GM12878 (cell line): ENCODE measurements around the gene TOX2. TPM values are rescaled to one million over a fixed set of nuclear protein-coding genes. Genes with fewer than 3 reads are reported as not detected.

ENCODE experiments used
- ATAC-seq: fragments of 200-7000 bp; cut with Tn5 transposase; 3 replicates; pipeline ENCODE4 v1.9.1; 2020; ENCODE audit warnings: mild to moderate bottlenecking, moderate library complexity
- BruUV-seq: library from RNA; stranded (reverse); fragments of 400-500 nt; replicated peaks from 2 replicates; lab custom pipeline; 2021; lab: Mats Ljungman, UMichigan
- CTCF ChIA-PET: fragments of 300-600 bp; sonication (Branson Sonifier 250); formaldehyde crosslinking; extraction: SDS; loops from one replicate; lab custom pipeline; 2021; ENCODE audit warnings: inconsistent platforms; lab: Yijun Ruan, JAX
- POLR2A ChIA-PET: fragments of 350-600 bp; formaldehyde crosslinking; extraction: SDS; loops from one replicate; lab custom pipeline; 2021; ENCODE audit warnings: inconsistent platforms; lab: Charles Lee
- RAD21 ChIA-PET: fragments of 300-600 bp; sonication (Branson Sonifier 250); formaldehyde crosslinking; loops from one replicate; lab custom pipeline; 2023; ENCODE audit warnings: antibody characterized with exemption; ENCODE audit not compliant: unreplicated experiment; lab: Charles Lee
- SMC1A ChIA-PET: fragments of 300-600 bp; sonication (Branson Sonifier 250); formaldehyde crosslinking; loops from one replicate; lab custom pipeline; 2023; ENCODE audit not compliant: unreplicated experiment, uncharacterized antibody; lab: Charles Lee
- DNase-seq: peaks from one replicate; pipeline ENCODE4 v3.0.0-alpha.2; 2011; ENCODE audit warnings: low read depth, low spot score
- FAIRE-seq: peaks from 3 replicates; lab custom pipeline; 2011; peaks lifted over from hg19 to GRCh38; lab: Jason Lieb, UNC
- H2AFZ ChIP-seq: 2 replicates; pipeline ENCODE4 v1.6.0; 2011; ENCODE audit warnings: low read depth, low read length, control low read depth; ENCODE audit not compliant: control insufficient read depth
- H3K27ac ChIP-seq: 2 replicates; pipeline ENCODE4 v1.5.1; 2011; ENCODE audit warnings: control low read depth; ENCODE audit not compliant: control insufficient read depth, insufficient read depth
- H3K27me3 ChIP-seq, 2 experiments: replicated peaks in 1 of 2; 2 replicates each; pipeline versions ENCODE4 v1.6.0 to v1.6.1; 2011; ENCODE audit warnings: low read length in 1 of 2; ENCODE audit not compliant: control insufficient read depth in 2 of 2, insufficient read depth in 2 of 2
- H3K36me3 ChIP-seq, 2 experiments: 2 replicates each; pipeline ENCODE4 v1.5.1; 2011; ENCODE audit warnings: low read length in 1 of 2; ENCODE audit not compliant: control insufficient read depth in 2 of 2, insufficient read depth in 2 of 2
- H3K4me1 ChIP-seq: 2 replicates; pipeline ENCODE4 v1.6.1; 2011; ENCODE audit warnings: mild to moderate bottlenecking, low read length, moderate library complexity, mixed read lengths; ENCODE audit not compliant: control insufficient read depth, insufficient read depth
- H3K4me2 ChIP-seq: 2 replicates; pipeline ENCODE4 v1.6.0; 2011; ENCODE audit warnings: control low read depth; ENCODE audit not compliant: control insufficient read depth, insufficient read depth
- H3K4me3 ChIP-seq: fragments of 200-600 bp; sonication (generic); 2 replicates; pipeline ENCODE4 v1.5.1; 2016
- H3K79me2 ChIP-seq: 2 replicates; pipeline ENCODE4 v1.6.0; 2011; ENCODE audit warnings: low read length; ENCODE audit not compliant: control insufficient read depth, insufficient read depth
- H3K9ac ChIP-seq: 2 replicates; pipeline ENCODE4 v1.8.0; 2011; ENCODE audit warnings: low read length, control low read depth, mixed read lengths; ENCODE audit not compliant: control insufficient read depth, insufficient read depth
- H3K9me3 ChIP-seq: replicated peaks from 3 replicates; pipeline ENCODE4 v1.5.1; 2011; ENCODE audit warnings: mild to moderate bottlenecking, low read length; ENCODE audit not compliant: control insufficient read depth, insufficient read depth
- H4K20me1 ChIP-seq: 2 replicates; pipeline ENCODE4 v1.6.0; 2011; ENCODE audit not compliant: control insufficient read depth, insufficient read depth
- EZH2 ChIP-seq: IDR thresholded peaks from 2 replicates; pipeline ENCODE4 v1.6.1; 2012; ENCODE audit warnings: low read depth, mild to moderate bottlenecking, control low read depth, inconsistent platforms, low read length, borderline replicate concordance; ENCODE audit not compliant: control insufficient read depth
- FOXK2 ChIP-seq: fragments of 450-650 bp; IDR thresholded peaks from 2 replicates; pipeline ENCODE4 v1.6.1; 2017; ENCODE audit warnings: mild to moderate bottlenecking, moderate library complexity
- IKZF2 ChIP-seq, 2 experiments: fragments of 450-650 bp; IDR thresholded peaks; 2 replicates each; pipeline ENCODE4 v1.6.1; 2017; ENCODE audit warnings: mild to moderate bottlenecking in 2 of 2, moderate library complexity in 2 of 2
- JUNB ChIP-seq: IDR thresholded peaks from 2 replicates; pipeline ENCODE4 v1.6.1; 2016; ENCODE audit warnings: antibody characterized with exemption, mild to moderate bottlenecking
- NR2F1 ChIP-seq: fragments of 450-650 bp; conservative IDR thresholded peaks from 2 replicates; pipeline ENCODE4 v1.6.1; 2017; ENCODE audit warnings: mild to moderate bottlenecking
- REST ChIP-seq: IDR thresholded peaks from 2 replicates; pipeline ENCODE4 v1.6.1; 2012; ENCODE audit warnings: mild to moderate bottlenecking, low read depth, low read length
- SP1 ChIP-seq: IDR thresholded peaks from one replicate; pipeline ENCODE4 v1.6.1; 2011; ENCODE audit warnings: low read depth, low read length
- STAT1 ChIP-seq: fragments of 450-650 bp; conservative IDR thresholded peaks from 2 replicates; pipeline ENCODE4 v1.6.1; 2014; ENCODE audit warnings: antibody characterized with exemption, mild to moderate bottlenecking
- ZBTB40 ChIP-seq: fragments of 450-650 bp; IDR thresholded peaks from 2 replicates; pipeline ENCODE4 v1.6.1; 2016; ENCODE audit warnings: mild to moderate bottlenecking, moderate library complexity, borderline replicate concordance
- ZNF217 ChIP-seq: fragments of 450-650 bp; IDR thresholded peaks from 2 replicates; pipeline ENCODE4 v1.6.1; 2017; ENCODE audit warnings: antibody characterized with exemption, mild to moderate bottlenecking
- WGBS: methylation state at CpG from one replicate; pipeline ENCODE4 v1.1.6; 2016; ENCODE audit warnings: low lambda C conversion rate; ENCODE audit not compliant: insufficient replicate concordance, insufficient coverage; ENCODE audit errors: missing lambda C conversion rate; 5-methylcytosine and 5-hydroxymethylcytosine counted together
- in situ Hi-C: fragments of 300-500 bp; cut with MboI; formaldehyde crosslinking; loops from 9 replicates; pipeline ENCODE4 v1.14.3; 2018; ENCODE audit warnings: mixed read lengths
- intact Hi-C: fragments of 100-400 bp; cut with micrococcal nuclease; formaldehyde crosslinking; loops from one replicate; pipeline ENCODE4 v1.14.2; 2022; ENCODE audit not compliant: unreplicated experiment
- polyA plus RNA-seq, 11 experiments: library from polyadenylated mRNA; depleted of rRNA in 4 of 11; unstranded in 6 of 11; stranded (reverse) in 5 of 11; fragments of >200 nt; fragmentation: Nextera tagmentation in 4 of 11; fragmentation: Illumina TruSeq in 1 of 11; extraction: Ambion mirVana in 4 of 11; extraction: Trizol in 1 of 11; gene quantifications; 1 replicate in 1 of 11; 2 replicates in 10 of 11; pipeline versions ENCODE4 v1.2.1 to v1.2.3, GENCODE V29; 2011 to 2016; ENCODE audit warnings: inconsistent platforms in 2 of 11, missing spikeins in 2 of 11, low read depth in 1 of 11
- total RNA-seq, 4 experiments: library from RNA; depleted of rRNA in 3 of 4; stranded (reverse); fragments of >200 nt in 3 of 4; fragmentation: Illumina TruSeq in 1 of 4; extraction: Trizol in 1 of 4; gene quantifications; 2 replicates each; pipeline versions ENCODE4 v1.2.1 to v1.2.3, GENCODE V29; 2013 to 2021

TOX2 gene
- total and polyA plus RNA-seq, 10 of the 15 experiments (the other 5 are each of a cell fraction or from before 2014, with no cell fraction given) = 2.6 to 40.5 (median 7.9) TPM

- Histone ChIP-seq H3K79me2 (no peaks in the 10 kb centered on the region), H3K9ac (no peak overlapping the region), H3K4me2 (no peak overlapping the region), H4K20me1 (no peaks in the 10 kb centered on the region), H3K27ac (no peak overlapping the region), H3K9me3 (no peaks in the 10 kb centered on the region), H3K27me3 (peaks cover 0 to 3% of the 10 kb centered on the region in 2 experiments; a peak in 3 of 4 replicates), H3K4me1 (no peaks in the 10 kb centered on the region), H2AFZ (no peak overlapping the region), H3K36me3 (no peaks in the 10 kb centered on the region), H3K4me3 (no peak overlapping the region)
- FAIRE-seq (no peak), DNase-seq (no peak), ATAC-seq (no peak)
- TF ChIP-seq STAT1 (no peak), REST (no peak), IKZF2 (IDR thresholded peaks at IDR 0.05) (no peak), JUNB (no peak), EZH2 (no peak), ZNF217 (no peak), NR2F1 (no peak), ZBTB40 (no peak), FOXK2 (no peak), SP1 (no peak)
- intact Hi-C loops = no loop called here
- 42% methylated on average over 8 of the region's 8 CpGs for WGBS
- POLR2A ChIA-PET = no interaction called here
- SMC1A ChIA-PET = interaction anchor here (0.6 to 2.7 kb wide), 6 partner anchors 26 to 267 kb away, joined by 3 to 51 read pairs (median 5); partner anchors contain the start of gene FITM2
- in situ Hi-C loops = loop anchor here (5.0 kb wide), 1 partner anchor 70 kb away; the partner anchor contains the start of gene JPH2
- RAD21 ChIA-PET = interaction anchor here (0.8 to 2.2 kb wide), 7 partner anchors 10 to 193 kb away, joined by 3 to 69 read pairs (median 4); partner anchors contain the start of gene FITM2
- CTCF ChIA-PET = interaction anchor here (0.7 to 9.3 kb wide), 27 partner anchors 9 to 669 kb away, joined by 3 to 196 read pairs (median 4); no protein-coding TSS in a partner anchor
- BruUV-seq = no TSS peak
These were observed 202.9 kb downstream of the TOX2 start for GRCh38 chr20:44117296-44118184.
